ENCODE data around the gene EFS. TPM values are rescaled to one million over a fixed set of nuclear protein-coding genes. Genes with fewer than 3 reads are reported as not detected.

Gene EFS
- total RNA-seq, 4 donors from 2014 or later, result 0.60 to 10.5 (median 3.3) TPM

DNA sequence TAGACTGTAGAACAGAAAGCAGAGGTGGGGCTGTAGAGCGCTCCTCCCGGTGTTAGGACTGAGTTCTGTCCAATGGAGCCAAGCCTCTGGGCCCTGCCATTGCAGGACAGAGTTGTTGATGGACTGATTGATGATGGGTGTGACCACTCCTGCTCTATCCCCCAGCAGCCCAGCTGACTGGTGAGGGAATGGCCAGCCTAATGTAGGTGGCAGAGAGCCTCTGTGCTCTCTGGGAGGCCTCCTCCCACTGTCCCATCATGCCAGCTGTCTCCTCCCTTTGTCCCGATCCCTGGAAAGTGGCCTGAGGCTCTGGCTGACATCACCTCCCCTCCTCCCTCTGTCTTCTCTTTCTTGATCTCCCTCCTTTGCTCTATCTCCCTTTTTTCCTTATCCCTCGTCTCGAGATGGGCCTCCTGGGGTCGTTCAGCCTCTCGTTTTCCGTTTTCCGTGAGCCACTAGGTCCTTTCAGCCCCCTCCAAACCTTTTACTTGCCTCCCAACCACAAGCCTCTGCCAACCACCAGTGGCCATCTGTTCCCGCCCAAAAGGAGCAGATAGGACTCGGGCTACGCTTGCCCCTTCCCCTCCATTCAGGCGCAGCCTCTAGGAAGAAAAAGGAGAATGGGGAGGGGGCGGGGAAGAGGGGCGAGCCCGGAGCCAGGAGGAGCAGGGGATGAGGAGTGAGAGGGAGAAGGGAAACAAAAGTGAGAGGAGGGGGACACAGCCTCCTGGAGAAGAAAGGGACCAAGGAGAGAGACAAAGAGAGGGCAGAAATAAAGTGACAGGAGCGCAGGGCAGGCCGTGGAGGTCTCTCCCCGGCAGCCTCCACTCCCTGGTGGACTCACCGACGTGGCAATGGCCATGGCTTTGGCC lies 572 bp downstream of the EFS start:
- no peaks in the 10 kb centered on the region for H3K9me3 ChIP-seq
- TF ChIP-seq POLR2AphosphoS5 (IDR thresholded peaks at IDR 0.05) (no peak), POLR2A (IDR thresholded peaks at IDR 0.05) (no peak), EP300 (IDR thresholded peaks at IDR 0.05; ENCODE audit: low read depth) (no peak)
- TF ChIP-seq, protein P1, sequence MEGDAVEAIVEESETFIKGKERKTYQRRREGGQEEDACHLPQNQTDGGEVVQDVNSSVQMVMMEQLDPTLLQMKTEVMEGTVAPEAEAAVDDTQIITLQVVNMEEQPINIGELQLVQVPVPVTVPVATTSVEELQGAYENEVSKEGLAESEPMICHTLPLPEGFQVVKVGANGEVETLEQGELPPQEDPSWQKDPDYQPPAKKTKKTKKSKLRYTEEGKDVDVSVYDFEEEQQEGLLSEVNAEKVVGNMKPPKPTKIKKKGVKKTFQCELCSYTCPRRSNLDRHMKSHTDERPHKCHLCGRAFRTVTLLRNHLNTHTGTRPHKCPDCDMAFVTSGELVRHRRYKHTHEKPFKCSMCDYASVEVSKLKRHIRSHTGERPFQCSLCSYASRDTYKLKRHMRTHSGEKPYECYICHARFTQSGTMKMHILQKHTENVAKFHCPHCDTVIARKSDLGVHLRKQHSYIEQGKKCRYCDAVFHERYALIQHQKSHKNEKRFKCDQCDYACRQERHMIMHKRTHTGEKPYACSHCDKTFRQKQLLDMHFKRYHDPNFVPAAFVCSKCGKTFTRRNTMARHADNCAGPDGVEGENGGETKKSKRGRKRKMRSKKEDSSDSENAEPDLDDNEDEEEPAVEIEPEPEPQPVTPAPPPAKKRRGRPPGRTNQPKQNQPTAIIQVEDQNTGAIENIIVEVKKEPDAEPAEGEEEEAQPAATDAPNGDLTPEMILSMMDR (IDR thresholded peaks at IDR 0.05), result no peak
- intact Hi-C loops (cut with DNase I; ENCODE audit: low total_unique reads), result no loop called here
- H3K27me3 ChIP-seq, result peaks cover 46% of the 10 kb centered on the region
- 20 to 49% methylated on average over 1 to 21 of the region's 21 CpGs for WGBS, 2 donors (ENCODE audit: low coverage in 1 of 2)
- peaks cover 4 to 23% (median 5%) of the 10 kb centered on the region in 4 donors for H3K4me1 ChIP-seq
- no peaks in the 10 kb centered on the region for H3K36me3 ChIP-seq
- DNase-seq, result no peak
- peak overlapping the region; percentile 86 to 97 (median 92) for H3K27ac ChIP-seq
- H3K4me3 ChIP-seq, result peak overlapping the region in 3 of 4 donors; percentile 39 to 59 (median 39)
- in situ Hi-C loops (cut with MboI; ENCODE audit: low pct_ligation_motif_present in 1 of 4, low pct_unique_long_range_greater_than_20kb in 1 of 4, low sequenced_read_pairs in 3 of 4), result no loop called here

GRCh38 chr14:23362200-23362599 lies 2.8 kb downstream of the EFS start:
- TF ChIP-seq POLR2A (IDR thresholded peaks at IDR 0.05), result no peak
- TF ChIP-seq, protein P1 (IDR thresholded peaks at IDR 0.05), result no peak
- no peak for TF ChIP-seq POLR2AphosphoS5 (IDR thresholded peaks at IDR 0.05)
- TF ChIP-seq EP300 (IDR thresholded peaks at IDR 0.05; ENCODE audit: low read depth), result no peak
- intact Hi-C loops (cut with DNase I; ENCODE audit: low total_unique reads), result no loop called here
- Histone ChIP-seq H3K27ac (peak overlapping the region in 3 of 4 donors; percentile 29 to 42 (median 34)), H3K4me1 (peaks cover 4 to 23% (median 5%) of the 10 kb centered on the region in 4 donors), H3K36me3 (no peaks in the 10 kb centered on the region), H3K9me3 (no peaks in the 10 kb centered on the region), H3K4me3 (no peak overlapping the region), H3K27me3 (peaks cover 41% of the 10 kb centered on the region)
- 55 to 58% methylated on average over 3 of the region's 3 CpGs for WGBS, 2 donors (ENCODE audit: low coverage in 1 of 2)
- in situ Hi-C loops (cut with MboI; ENCODE audit: low pct_ligation_motif_present in 1 of 4, low pct_unique_long_range_greater_than_20kb in 1 of 4, low sequenced_read_pairs in 3 of 4), result no loop called here
- DNase-seq, result no peak

DNA sequence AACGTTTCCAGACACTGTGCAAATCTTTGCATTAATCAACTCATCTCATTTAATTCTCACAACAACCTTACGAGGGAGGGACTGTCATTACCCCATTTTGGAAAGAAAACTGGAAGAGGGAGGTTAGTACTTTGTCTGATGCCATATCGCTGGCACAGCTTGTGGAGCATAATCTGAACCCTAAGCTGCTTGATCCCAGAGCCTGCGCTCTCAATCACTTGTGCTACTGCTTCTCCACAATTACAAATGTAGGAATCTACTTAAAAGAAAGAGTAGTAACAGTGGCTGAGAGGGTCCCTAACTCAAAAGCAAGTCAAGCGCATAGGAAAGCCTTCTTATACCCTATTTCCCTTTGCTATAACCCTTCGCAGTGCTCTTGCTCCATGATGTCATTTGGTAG lies 3.2 kb downstream of the EFS start:
- H3K4me1 ChIP-seq, result peaks cover 3 to 22% (median 4%) of the 10 kb centered on the region in 4 donors
- intact Hi-C loops (cut with DNase I; ENCODE audit: low total_unique reads) (no loop called here), in situ Hi-C loops (cut with MboI; ENCODE audit: low pct_ligation_motif_present in 1 of 4, low pct_unique_long_range_greater_than_20kb in 1 of 4, low sequenced_read_pairs in 3 of 4) (no loop called here)
- H3K36me3 ChIP-seq, result no peaks in the 10 kb centered on the region
- DNase-seq, result no peak
- TF ChIP-seq POLR2A (IDR thresholded peaks at IDR 0.05) (no peak), EP300 (IDR thresholded peaks at IDR 0.05; ENCODE audit: low read depth) (no peak), POLR2AphosphoS5 (IDR thresholded peaks at IDR 0.05) (no peak)
- TF ChIP-seq, protein P1 (IDR thresholded peaks at IDR 0.05), result no peak
- no peaks in the 10 kb centered on the region for H3K9me3 ChIP-seq
- H3K27me3 ChIP-seq, result peaks cover 38% of the 10 kb centered on the region
- H3K4me3 ChIP-seq, result no peak overlapping the region
- 68 to 72% methylated on average over 4 to 6 of the region's 6 CpGs for WGBS, 2 donors (ENCODE audit: low coverage in 1 of 2)
- peak overlapping the region; percentile 2 to 42 (median 32) for H3K27ac ChIP-seq

GRCh38 chr14:23361320-23361719 lies 3.7 kb downstream of the EFS start:
- H3K36me3 ChIP-seq, result no peaks in the 10 kb centered on the region
- no peak overlapping the region for H3K4me3 ChIP-seq
- DNase-seq, result no peak
- peaks cover 0 to 19% (median 4%) of the 10 kb centered on the region in 4 donors for H3K4me1 ChIP-seq
- peak overlapping the region; percentile 2 to 40 (median 32) for H3K27ac ChIP-seq
- in situ Hi-C loops (cut with MboI; ENCODE audit: low pct_ligation_motif_present in 1 of 4, low pct_unique_long_range_greater_than_20kb in 1 of 4, low sequenced_read_pairs in 3 of 4), result no loop called here
- no peak for TF ChIP-seq POLR2AphosphoS5 (IDR thresholded peaks at IDR 0.05)
- TF ChIP-seq, protein P1 (IDR thresholded peaks at IDR 0.05), result no peak
- TF ChIP-seq POLR2A (IDR thresholded peaks at IDR 0.05), result no peak
- no peak for TF ChIP-seq EP300 (IDR thresholded peaks at IDR 0.05; ENCODE audit: low read depth)
- H3K9me3 ChIP-seq, result no peaks in the 10 kb centered on the region
- intact Hi-C loops (cut with DNase I; ENCODE audit: low total_unique reads), result no loop called here
- peaks cover 34% of the 10 kb centered on the region for H3K27me3 ChIP-seq

Measured in transverse colon (tissue), 4 donors.